H9 (cell line): ENCODE data around the gene IL1RAPL1. TPM values are rescaled to one million over a fixed set of nuclear protein-coding genes. Genes with fewer than 3 reads are reported as not detected.

ENCODE experiments used
- DNase-seq: peaks from one replicate; pipeline ENCODE4 v3.0.0-alpha.2; 2017
- H2AFZ ChIP-seq: one replicate; pipeline ENCODE4 v1.6.1; 2013; ENCODE audit warnings: mild to moderate bottlenecking, low read length, control low read depth, moderate library complexity
- H2AK5ac ChIP-seq: 2 replicates; pipeline ENCODE4 v1.6.1; 2013; ENCODE audit warnings: low read length, control low read depth, mixed read lengths; ENCODE audit not compliant: insufficient read length
- H2BK120ac ChIP-seq: one replicate; pipeline ENCODE4 v1.6.1; 2013; ENCODE audit warnings: low read depth, mild to moderate bottlenecking, low read length, control low read depth, inconsistent platforms; ENCODE audit not compliant: poor library complexity, severe bottlenecking
- H2BK12ac ChIP-seq: 2 replicates; pipeline ENCODE4 v1.6.1; 2013; ENCODE audit warnings: low read length, control low read depth, mixed read lengths, low read depth; ENCODE audit not compliant: insufficient read length
- H2BK15ac ChIP-seq: 2 replicates; pipeline ENCODE4 v1.6.1; 2013; ENCODE audit warnings: low read depth, low read length, control low read depth
- H2BK20ac ChIP-seq: one replicate; pipeline ENCODE4 v1.6.1; 2013; ENCODE audit warnings: low read depth, mild to moderate bottlenecking, low read length, control low read depth, inconsistent platforms; ENCODE audit not compliant: poor library complexity, severe bottlenecking
- H2BK5ac ChIP-seq: 2 replicates; pipeline ENCODE4 v1.6.1; 2013; ENCODE audit warnings: low read length, control low read depth, mixed read lengths; ENCODE audit not compliant: insufficient read length
- H3K14ac ChIP-seq: 2 replicates; pipeline ENCODE4 v1.6.1; 2013; ENCODE audit warnings: low read length, control low read depth; ENCODE audit not compliant: insufficient read depth
- H3K18ac ChIP-seq: 2 replicates; pipeline ENCODE4 v1.6.1; 2013; ENCODE audit warnings: low read depth, mild to moderate bottlenecking, mixed read lengths, low read length, control low read depth; ENCODE audit not compliant: insufficient read length
- H3K23ac ChIP-seq: 2 replicates; pipeline ENCODE4 v1.6.1; 2013; ENCODE audit warnings: low read length, control low read depth, mixed read lengths, low read depth; ENCODE audit not compliant: insufficient read length
- H3K23me2 ChIP-seq: 2 replicates; pipeline ENCODE4 v1.6.1; 2013; ENCODE audit warnings: low read depth, mild to moderate bottlenecking, mixed read lengths, low read length, control low read depth; ENCODE audit not compliant: insufficient read length, poor library complexity, severe bottlenecking
- H3K27ac ChIP-seq: 2 replicates; pipeline ENCODE4 v1.5.1; 2013; ENCODE audit warnings: low read length, control low read depth, mixed read lengths, low read depth; ENCODE audit not compliant: insufficient read length
- H3K27me3 ChIP-seq: 2 replicates; pipeline ENCODE4 v1.6.1; 2013; ENCODE audit warnings: low read length, control low read depth, inconsistent platforms; ENCODE audit not compliant: insufficient read depth
- H3K4ac ChIP-seq: 2 replicates; pipeline ENCODE4 v1.6.1; 2013; ENCODE audit warnings: low read depth, mild to moderate bottlenecking, control low read depth, inconsistent platforms, low read length, moderate library complexity
- H3K4me1 ChIP-seq: 2 replicates; pipeline ENCODE4 v1.6.1; 2013; ENCODE audit warnings: low read length, control low read depth, inconsistent platforms; ENCODE audit not compliant: insufficient read depth
- H3K4me2 ChIP-seq: 2 replicates; pipeline ENCODE4 v1.6.1; 2013; ENCODE audit warnings: low read length, control low read depth, mixed read lengths; ENCODE audit not compliant: insufficient read length, insufficient read depth
- H3K56ac ChIP-seq: 2 replicates; pipeline ENCODE4 v1.6.1; 2013; ENCODE audit warnings: low read depth, mild to moderate bottlenecking, mixed read lengths, low read length, control low read depth; ENCODE audit not compliant: insufficient read length
- H3K79me1 ChIP-seq: 2 replicates; pipeline ENCODE4 v1.6.1; 2013; ENCODE audit warnings: low read depth, mild to moderate bottlenecking, moderate library complexity, low read length, control low read depth, inconsistent platforms; ENCODE audit not compliant: insufficient read depth, poor library complexity, severe bottlenecking
- H3K79me2 ChIP-seq: 2 replicates; pipeline ENCODE4 v1.6.1; 2013; ENCODE audit warnings: low read length, control low read depth, inconsistent platforms; ENCODE audit not compliant: insufficient read depth
- H3K9ac ChIP-seq: 2 replicates; pipeline ENCODE4 v1.6.1; 2013; ENCODE audit warnings: low read length, control low read depth, mixed read lengths; ENCODE audit not compliant: insufficient read length; ENCODE audit errors: extremely low read depth
- H3K9me3 ChIP-seq: one replicate; pipeline ENCODE4 v1.6.1; 2013; ENCODE audit warnings: low read depth, low read length, inconsistent platforms; ENCODE audit not compliant: control insufficient read depth
- H3T11ph ChIP-seq: one replicate; pipeline ENCODE4 v1.6.1; 2013; ENCODE audit warnings: mild to moderate bottlenecking, low read length, control low read depth, inconsistent platforms
- H4K20me1 ChIP-seq: one replicate; pipeline ENCODE4 v1.6.1; 2013; ENCODE audit not compliant: control insufficient read depth, insufficient read length, insufficient read depth
- H4K5ac ChIP-seq: 2 replicates; pipeline ENCODE4 v1.6.1; 2013; ENCODE audit warnings: low read depth, mild to moderate bottlenecking, mixed read lengths, low read length, control low read depth; ENCODE audit not compliant: insufficient read length
- H4K8ac ChIP-seq: replicated peaks from 2 replicates; pipeline ENCODE4 v1.6.1; 2013; ENCODE audit warnings: low read length, control low read depth, mixed read lengths, low read depth; ENCODE audit not compliant: insufficient read length
- H4K91ac ChIP-seq: 2 replicates; pipeline ENCODE4 v1.6.1; 2013; ENCODE audit warnings: low read depth, mild to moderate bottlenecking, moderate library complexity, mixed read lengths, low read length, control low read depth; ENCODE audit not compliant: insufficient read length
- H3K27ac Mint-ChIP-seq, 3 experiments: 2 replicates in 2 of 3; 3 replicates in 1 of 3; pipeline ENCODE4 v1.8.0; 2020 to 2021; ENCODE audit warnings: mixed read lengths in 3 of 3, mild to moderate bottlenecking in 1 of 3, moderate library complexity in 1 of 3
- H3K27me3 Mint-ChIP-seq: 2 replicates; pipeline ENCODE4 v1.8.0; 2021; ENCODE audit warnings: low read depth, mild to moderate bottlenecking, moderate library complexity, mixed read lengths
- H3K36me3 Mint-ChIP-seq, 3 experiments: 2 replicates in 2 of 3; 3 replicates in 1 of 3; pipeline ENCODE4 v1.8.0; 2020 to 2021; ENCODE audit warnings: low read depth in 3 of 3, mixed read lengths in 3 of 3; ENCODE audit not compliant: insufficient read depth in 1 of 3
- H3K4me1 Mint-ChIP-seq, 2 experiments: 2 replicates each; pipeline ENCODE4 v1.8.0; 2020; ENCODE audit warnings: mixed read lengths in 2 of 2
- H3K4me3 Mint-ChIP-seq, 2 experiments: 2 replicates in 1 of 2; 3 replicates in 1 of 2; pipeline ENCODE4 v1.8.0; 2020 to 2021; ENCODE audit warnings: mild to moderate bottlenecking in 2 of 2, mixed read lengths in 2 of 2, moderate library complexity in 1 of 2
- H3K9me3 Mint-ChIP-seq, 2 experiments: 2 replicates in 1 of 2; 3 replicates in 1 of 2; pipeline ENCODE4 v1.8.0; 2020; ENCODE audit warnings: mild to moderate bottlenecking in 2 of 2, mixed read lengths in 2 of 2, moderate library complexity in 1 of 2
- CTCF ChIP-seq: fragments of 200-600 bp; sonication (generic); conservative IDR thresholded peaks from 3 replicates; pipeline ENCODE4 v1.8.0; 2021; ENCODE audit warnings: antibody characterized with exemption, mild to moderate bottlenecking
- total RNA-seq: library from RNA; stranded (reverse); gene quantifications from 2 replicates; pipeline ENCODE4 v1.2.1, GENCODE V29; 2021

The IL1RAPL1 gene
- total RNA-seq, 1 experiment from 2014 or later: 0.31 TPM

GRCh38 chrX:29653721-29654120 lies 1066.5 kb downstream of the IL1RAPL1 start:
- H3K9ac ChIP-seq: no peak overlapping the region
- no peak overlapping the region for H4K8ac ChIP-seq
- Mint-ChIP-seq H3K9me3 (peaks cover 3 to 57% of the 10 kb centered on the region in 2 experiments; a peak in 4 of 5 replicates), H3K27me3 (no peaks in the 10 kb centered on the region), H3K4me3 (no peak overlapping the region), H3K27ac (no peak overlapping the region), H3K4me1 (peaks cover 2 to 3% of the 10 kb centered on the region in 2 experiments; a peak in 3 of 4 replicates), H3K36me3 (0 out of 7 replicates have a peak, but pooled peaks cover 0 to 1% (median 0%) of the 10 kb centered on the region in 3 experiments)
- DNase-seq: no peak
- no peak overlapping the region for H3T11ph ChIP-seq
- H3K27me3 ChIP-seq: no peaks in the 10 kb centered on the region
- no peaks in the 10 kb centered on the region for H3K4me1 ChIP-seq
- H4K91ac ChIP-seq: no peak overlapping the region
- no peak overlapping the region for H2BK20ac ChIP-seq
- H2BK12ac ChIP-seq: no peak overlapping the region
- no peak overlapping the region for H3K27ac ChIP-seq
- no peak overlapping the region for H2BK15ac ChIP-seq
- H2AFZ ChIP-seq: no peak overlapping the region
- no peak for TF ChIP-seq CTCF
- no peaks in the 10 kb centered on the region for H3K79me2 ChIP-seq
- H3K14ac ChIP-seq: no peak overlapping the region
- H4K20me1 ChIP-seq: no peaks in the 10 kb centered on the region
- no peak overlapping the region for H2BK5ac ChIP-seq
- H2BK120ac ChIP-seq: no peak overlapping the region
- H3K23ac ChIP-seq: no peak overlapping the region
- no peak overlapping the region for H3K4me2 ChIP-seq
- H3K23me2 ChIP-seq: no peaks in the 10 kb centered on the region
- H2AK5ac ChIP-seq: no peak overlapping the region
- no peak overlapping the region for H3K18ac ChIP-seq
- no peaks in the 10 kb centered on the region for H3K9me3 ChIP-seq
- no peak overlapping the region for H3K56ac ChIP-seq
- no peaks in the 10 kb centered on the region for H3K79me1 ChIP-seq
- H4K5ac ChIP-seq: no peak overlapping the region
- no peak overlapping the region for H3K4ac ChIP-seq
